ENCODE results near the gene GATAD2A.

GATAD2A gene

GRCh38 chr19:19477705-19478383 lies 72.4 kb downstream of the GATAD2A start:
- no peak for DNase-seq (ENCODE audit: low read depth)
- no peak for TF ChIP-seq CTCF (IDR thresholded peaks at IDR 0.05; ENCODE audit: low read length, missing control alignments)
- H3K4me3 ChIP-seq (replicated peaks; ENCODE audit: low read depth, low read length): no peak overlapping the region

- no peak for DNase-seq (ENCODE audit: low read depth)
- H3K4me3 ChIP-seq (replicated peaks; ENCODE audit: low read depth, low read length): no peak overlapping the region
- no peak for TF ChIP-seq CTCF (IDR thresholded peaks at IDR 0.05; ENCODE audit: low read length, missing control alignments)
Observed at GRCh38 chr19:19480688-19481087, 75.2 kb downstream of the GATAD2A start.

- DNase-seq (ENCODE audit: low read depth): no peak
- no peak overlapping the region for H3K4me3 ChIP-seq (replicated peaks; ENCODE audit: low read depth, low read length)
- no peak for TF ChIP-seq CTCF (IDR thresholded peaks at IDR 0.05; ENCODE audit: low read length, missing control alignments)
Observed at GRCh38 chr19:19482809-19483596, 77.5 kb downstream of the GATAD2A start.

- peak; percentile 48 for DNase-seq (ENCODE audit: low read depth)
- no peak for TF ChIP-seq CTCF (IDR thresholded peaks at IDR 0.05; ENCODE audit: low read length, missing control alignments)
Observed at GRCh38 chr19:19485161-19485997, 79.9 kb downstream of the GATAD2A start.

GRCh38 chr19:19485998-19486290 lies 80.5 kb downstream of the GATAD2A start:
- no peak overlapping the region for H3K4me3 ChIP-seq (replicated peaks; ENCODE audit: low read depth, low read length)
- TF ChIP-seq CTCF (IDR thresholded peaks at IDR 0.05; ENCODE audit: low read length, missing control alignments): no peak
- DNase-seq (ENCODE audit: low read depth): no peak

More at GRCh38 chr19:19485161-19485997, 79.9 kb downstream of the GATAD2A start:
- no peak overlapping the region for H3K4me3 ChIP-seq (replicated peaks; ENCODE audit: low read depth, low read length)

GRCh38 chr19:19486343-19487076 lies 81.0 kb downstream of the GATAD2A start:
- TF ChIP-seq CTCF (IDR thresholded peaks at IDR 0.05; ENCODE audit: low read length, missing control alignments): no peak
- no peak for DNase-seq (ENCODE audit: low read depth)
- no peak overlapping the region for H3K4me3 ChIP-seq (replicated peaks; ENCODE audit: low read depth, low read length)

Measured in fibroblast of pulmonary artery (primary cell).